GM12873 (cell line): Measurements from ENCODE around the gene FOCAD.

Experiments used
- TF ChIP-seq, protein P1 (sequence below): IDR thresholded peaks from 2 replicates; pipeline ENCODE4 v1.5.1; 2012; ENCODE audit warnings: low read depth, mild to moderate bottlenecking, moderate library complexity, low read length, control low read depth; ENCODE audit not compliant: insufficient read depth; ENCODE audit errors: missing control alignments

Gene FOCAD

DNA sequence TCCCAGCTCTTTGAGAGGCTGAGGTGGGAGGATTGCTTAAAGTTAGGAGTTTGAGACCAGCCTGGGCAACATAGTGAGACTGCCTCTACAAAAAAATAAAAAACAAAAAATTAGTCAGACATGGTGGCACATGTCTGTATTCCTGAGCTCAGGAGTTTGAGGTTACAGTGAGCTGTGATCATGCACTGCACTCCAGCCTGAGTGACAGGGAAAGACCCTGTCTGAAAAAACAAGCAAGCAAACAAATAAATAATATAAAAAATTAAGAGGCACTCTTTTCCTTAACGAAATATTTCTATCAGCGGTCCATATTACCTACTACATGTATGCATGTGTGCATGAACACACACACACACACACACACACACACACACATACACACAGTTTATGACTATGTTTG, 20.9 kb upstream of the FOCAD start:
- TF ChIP-seq, protein P1, sequence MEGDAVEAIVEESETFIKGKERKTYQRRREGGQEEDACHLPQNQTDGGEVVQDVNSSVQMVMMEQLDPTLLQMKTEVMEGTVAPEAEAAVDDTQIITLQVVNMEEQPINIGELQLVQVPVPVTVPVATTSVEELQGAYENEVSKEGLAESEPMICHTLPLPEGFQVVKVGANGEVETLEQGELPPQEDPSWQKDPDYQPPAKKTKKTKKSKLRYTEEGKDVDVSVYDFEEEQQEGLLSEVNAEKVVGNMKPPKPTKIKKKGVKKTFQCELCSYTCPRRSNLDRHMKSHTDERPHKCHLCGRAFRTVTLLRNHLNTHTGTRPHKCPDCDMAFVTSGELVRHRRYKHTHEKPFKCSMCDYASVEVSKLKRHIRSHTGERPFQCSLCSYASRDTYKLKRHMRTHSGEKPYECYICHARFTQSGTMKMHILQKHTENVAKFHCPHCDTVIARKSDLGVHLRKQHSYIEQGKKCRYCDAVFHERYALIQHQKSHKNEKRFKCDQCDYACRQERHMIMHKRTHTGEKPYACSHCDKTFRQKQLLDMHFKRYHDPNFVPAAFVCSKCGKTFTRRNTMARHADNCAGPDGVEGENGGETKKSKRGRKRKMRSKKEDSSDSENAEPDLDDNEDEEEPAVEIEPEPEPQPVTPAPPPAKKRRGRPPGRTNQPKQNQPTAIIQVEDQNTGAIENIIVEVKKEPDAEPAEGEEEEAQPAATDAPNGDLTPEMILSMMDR, result no peak

DNA sequence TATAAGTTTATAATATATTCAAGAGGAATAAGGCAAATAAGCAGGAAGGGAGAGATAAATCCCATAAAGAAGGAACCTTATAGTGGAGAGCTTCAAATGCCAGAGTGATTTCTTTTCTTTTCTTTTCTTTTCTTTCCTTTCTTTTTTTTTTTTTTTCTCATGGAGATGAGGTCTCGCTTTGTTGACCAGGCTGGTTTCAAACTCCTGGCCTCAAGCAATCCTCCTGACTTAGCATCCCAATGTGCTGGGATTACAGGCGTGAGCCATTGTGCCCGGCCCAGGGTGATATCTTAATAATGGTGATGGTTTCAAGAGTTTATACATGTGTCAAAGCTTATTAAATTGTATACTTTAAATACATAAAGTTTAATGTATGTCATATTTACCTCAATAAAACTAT, 19.6 kb upstream of the FOCAD start:
- TF ChIP-seq, protein P1, result no peak

DNA sequence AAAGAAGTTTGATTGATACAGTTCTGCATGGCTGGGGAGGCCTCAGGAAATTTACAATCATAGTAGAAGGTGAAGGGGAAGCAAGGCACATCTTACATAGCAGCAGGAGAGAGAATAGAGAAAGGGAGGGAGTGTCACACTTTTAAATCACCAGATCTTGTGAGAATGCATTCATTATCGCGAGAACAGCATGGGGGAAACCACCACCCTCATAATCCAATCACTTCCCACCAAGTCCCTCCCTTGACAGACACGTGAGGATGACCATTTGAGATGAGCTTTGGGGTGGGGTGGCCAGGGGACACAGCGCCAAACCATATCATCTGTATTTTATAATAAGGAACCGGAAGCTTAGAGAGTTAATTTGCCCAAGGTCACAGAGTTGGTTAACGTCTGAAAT, 13.7 kb upstream of the FOCAD start:
- TF ChIP-seq, protein P1, result no peak

DNA sequence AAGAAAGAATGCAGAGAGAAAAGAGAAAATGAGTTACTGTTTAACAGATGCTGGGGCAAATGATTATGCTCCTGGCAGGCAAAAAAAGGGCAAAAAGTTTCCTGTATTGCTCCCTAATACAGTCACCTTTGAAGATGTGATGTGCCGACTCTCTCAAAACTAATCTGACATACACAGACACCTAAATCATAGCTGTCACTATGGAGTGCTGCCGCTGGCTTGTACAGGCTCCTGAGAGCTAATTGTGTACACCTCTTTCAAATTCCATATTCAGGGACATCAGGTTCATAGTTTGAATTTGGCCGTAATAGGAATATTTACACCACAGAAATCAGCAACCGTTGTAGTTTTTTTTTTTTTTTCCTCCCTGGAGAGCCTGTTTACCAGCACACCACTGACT, 12.4 kb upstream of the FOCAD start:
- TF ChIP-seq, protein P1, result no peak

DNA sequence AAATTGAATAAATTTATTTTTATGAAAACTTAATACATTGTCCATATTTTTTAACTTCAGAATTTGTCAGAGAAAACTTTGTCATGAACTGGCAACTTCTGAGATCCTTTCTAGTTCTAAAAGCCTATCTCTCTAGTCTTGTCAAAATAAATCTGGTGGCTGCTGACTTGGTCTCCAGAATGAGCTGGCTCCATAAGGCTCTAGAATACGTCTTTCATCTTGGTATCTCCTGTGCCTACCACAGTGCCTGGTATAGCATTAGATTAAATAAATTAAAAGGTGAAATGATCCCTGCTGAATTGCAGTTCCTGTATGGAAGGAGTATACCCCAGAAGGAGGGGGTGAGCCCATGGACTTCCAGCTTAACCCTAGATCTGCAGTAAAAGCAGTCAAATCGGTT, 2.6 kb upstream of the FOCAD start:
- TF ChIP-seq, protein P1, result no peak

DNA sequence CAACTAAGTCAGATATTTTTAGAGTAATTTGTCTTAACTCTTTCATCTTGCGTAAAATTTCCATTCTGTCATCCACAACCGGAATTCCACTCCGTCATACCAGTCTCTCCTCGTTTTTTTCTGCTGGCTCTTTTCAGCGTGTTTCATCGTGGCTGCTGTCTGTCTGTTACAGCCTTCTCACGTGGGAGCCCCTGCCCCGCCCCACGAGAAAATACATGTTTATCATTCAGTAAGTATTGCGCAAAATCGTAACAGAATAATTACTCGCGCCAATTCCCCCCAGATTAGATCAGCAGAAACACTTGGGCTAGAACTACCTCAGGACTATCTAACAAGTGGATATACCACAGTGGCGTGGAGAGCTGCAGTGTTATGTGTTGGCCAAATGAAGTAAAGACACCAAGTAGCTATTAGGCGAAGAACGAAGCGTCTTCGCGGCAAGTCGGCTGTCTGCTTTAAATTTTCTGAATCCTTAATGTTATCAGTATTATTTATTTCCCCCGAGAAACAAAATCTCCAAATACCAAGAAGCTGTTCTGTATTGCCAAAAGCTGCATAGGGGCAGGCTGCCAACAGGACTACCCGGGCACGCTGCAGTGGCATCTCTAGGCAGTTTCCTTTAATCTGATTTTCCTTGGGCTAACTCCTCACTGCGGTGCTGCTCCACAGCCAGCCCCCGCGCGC, 566 bp upstream of the FOCAD start:
- TF ChIP-seq, protein P1, result peak; percentile 1

DNA sequence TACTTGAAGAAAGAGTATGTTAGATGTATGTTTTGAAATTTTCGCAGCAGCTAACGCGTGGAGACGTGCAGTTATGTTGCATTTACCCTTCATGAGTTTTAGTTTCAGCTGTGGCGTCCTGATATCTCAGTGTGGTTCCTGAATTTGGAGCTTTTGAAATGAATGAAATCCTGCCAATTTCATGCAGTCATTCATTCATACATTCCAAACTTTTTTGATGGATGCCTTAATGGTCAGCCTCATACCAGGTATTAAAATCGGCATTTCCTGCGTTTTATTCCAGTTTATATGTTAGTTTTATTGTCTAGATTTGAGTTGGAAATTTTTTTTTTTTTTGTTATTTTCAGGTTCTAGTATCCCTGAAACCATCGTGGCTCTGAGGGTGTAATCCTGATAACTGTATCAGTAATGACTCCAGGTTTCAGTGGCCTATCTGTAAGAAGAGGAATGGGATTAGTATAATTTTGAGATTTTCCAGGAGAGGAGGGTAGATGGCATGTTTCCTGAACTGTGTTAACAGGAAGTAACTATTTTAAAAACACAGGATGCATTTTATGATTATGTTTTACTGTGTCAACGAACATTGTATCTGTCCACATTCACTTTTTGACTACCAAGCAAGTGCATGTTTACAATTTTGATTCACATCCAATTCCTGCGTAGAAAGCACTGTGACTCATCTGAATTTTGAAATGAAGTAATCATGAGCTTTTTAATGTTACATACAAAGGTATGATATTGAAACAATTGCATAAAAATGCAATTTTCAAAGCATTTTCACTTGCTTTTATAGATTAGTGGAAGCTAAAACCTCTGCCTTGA, 1.0 kb downstream of the FOCAD start:
- TF ChIP-seq, protein P1, result no peak
